BJ (cell line): ENCODE measurements around the gene NALCN. TPM values are rescaled to one million over a fixed set of nuclear protein-coding genes. Genes with fewer than 3 reads are reported as not detected.

Experiments used
- CTCF ChIA-PET: fragments of 350-600 bp; formaldehyde crosslinking; extraction: SDS; loops from one replicate; lab custom pipeline; 2021; ENCODE audit warnings: antibody characterized with exemption, inconsistent platforms; lab: Yijun Ruan, JAX
- POLR2A ChIA-PET: fragments of 300-600 bp; sonication (Branson Sonifier 250); formaldehyde crosslinking; extraction: SDS; loops from one replicate; lab custom pipeline; 2021; ENCODE audit warnings: antibody characterized with exemption; lab: Charles Lee
- DNase-seq: peaks from one replicate; pipeline ENCODE4 v3.0.0-alpha.2; 2011; ENCODE audit warnings: low read depth
- H3K27me3 ChIP-seq: 2 replicates; pipeline ENCODE4 v1.6.0; 2011; ENCODE audit warnings: low read length; ENCODE audit not compliant: control insufficient read depth, insufficient read depth
- H3K36me3 ChIP-seq: 2 replicates; pipeline ENCODE4 v1.5.1; 2011; ENCODE audit warnings: low read length; ENCODE audit not compliant: control insufficient read depth, insufficient read depth
- H3K4me3 ChIP-seq: 2 replicates; pipeline ENCODE4 v1.5.1; 2011; ENCODE audit warnings: low read depth, mild to moderate bottlenecking, control low read depth, low read length
- polyA plus RNA-seq: library from polyadenylated mRNA; depleted of rRNA; stranded (reverse); fragments of >200 nt; gene quantifications from 2 replicates; pipeline ENCODE4 v1.2.3, GENCODE V29; 2011
- TF ChIP-seq, protein P1 (sequence below): IDR thresholded peaks from 2 replicates; pipeline ENCODE4 v1.5.1; 2011; ENCODE audit warnings: low read depth, mild to moderate bottlenecking, control low read depth, inconsistent platforms, low read length, moderate library complexity; ENCODE audit not compliant: insufficient read depth

Gene NALCN
- polyA plus RNA-seq, 1 experiment: 2.9 TPM

DNA sequence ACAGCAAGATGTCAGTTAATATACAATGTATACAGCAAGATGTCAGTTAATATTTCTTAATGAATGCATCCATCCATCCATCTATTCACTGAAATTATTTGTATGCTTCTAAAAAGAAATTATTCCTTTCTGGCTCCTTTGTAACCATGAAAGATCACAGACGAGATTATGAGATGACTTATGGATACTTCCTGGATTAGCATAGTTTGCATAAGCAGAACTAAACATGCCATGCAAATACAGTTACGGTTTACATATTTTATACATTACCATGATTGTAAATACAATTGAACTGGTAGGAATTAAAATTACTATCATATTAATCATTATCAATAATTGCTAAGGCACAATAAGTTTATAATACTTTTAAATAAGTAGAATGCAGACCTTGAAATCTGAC is 32.7 kb downstream of the NALCN start:
- no peak for DNase-seq
- ChIA-PET POLR2A (no interaction called here), CTCF (no interaction called here)
- Histone ChIP-seq H3K4me3 (no peak overlapping the region), H3K36me3 (no peaks in the 10 kb centered on the region), H3K27me3 (no peaks in the 10 kb centered on the region)
- TF ChIP-seq, protein P1, sequence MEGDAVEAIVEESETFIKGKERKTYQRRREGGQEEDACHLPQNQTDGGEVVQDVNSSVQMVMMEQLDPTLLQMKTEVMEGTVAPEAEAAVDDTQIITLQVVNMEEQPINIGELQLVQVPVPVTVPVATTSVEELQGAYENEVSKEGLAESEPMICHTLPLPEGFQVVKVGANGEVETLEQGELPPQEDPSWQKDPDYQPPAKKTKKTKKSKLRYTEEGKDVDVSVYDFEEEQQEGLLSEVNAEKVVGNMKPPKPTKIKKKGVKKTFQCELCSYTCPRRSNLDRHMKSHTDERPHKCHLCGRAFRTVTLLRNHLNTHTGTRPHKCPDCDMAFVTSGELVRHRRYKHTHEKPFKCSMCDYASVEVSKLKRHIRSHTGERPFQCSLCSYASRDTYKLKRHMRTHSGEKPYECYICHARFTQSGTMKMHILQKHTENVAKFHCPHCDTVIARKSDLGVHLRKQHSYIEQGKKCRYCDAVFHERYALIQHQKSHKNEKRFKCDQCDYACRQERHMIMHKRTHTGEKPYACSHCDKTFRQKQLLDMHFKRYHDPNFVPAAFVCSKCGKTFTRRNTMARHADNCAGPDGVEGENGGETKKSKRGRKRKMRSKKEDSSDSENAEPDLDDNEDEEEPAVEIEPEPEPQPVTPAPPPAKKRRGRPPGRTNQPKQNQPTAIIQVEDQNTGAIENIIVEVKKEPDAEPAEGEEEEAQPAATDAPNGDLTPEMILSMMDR: no peak

GRCh38 chr13:101382701-101383100 is 33.6 kb downstream of the NALCN start:
- DNase-seq: no peak
- CTCF ChIA-PET: no interaction called here
- TF ChIP-seq, protein P1: no peak
- POLR2A ChIA-PET: interaction anchor here (0.7 kb wide), 1 partner anchor 90 kb away, joined by 4 read pairs; no protein-coding TSS in a partner anchor
- no peaks in the 10 kb centered on the region for H3K36me3 ChIP-seq
- H3K4me3 ChIP-seq: no peak overlapping the region
- H3K27me3 ChIP-seq: no peaks in the 10 kb centered on the region

DNA sequence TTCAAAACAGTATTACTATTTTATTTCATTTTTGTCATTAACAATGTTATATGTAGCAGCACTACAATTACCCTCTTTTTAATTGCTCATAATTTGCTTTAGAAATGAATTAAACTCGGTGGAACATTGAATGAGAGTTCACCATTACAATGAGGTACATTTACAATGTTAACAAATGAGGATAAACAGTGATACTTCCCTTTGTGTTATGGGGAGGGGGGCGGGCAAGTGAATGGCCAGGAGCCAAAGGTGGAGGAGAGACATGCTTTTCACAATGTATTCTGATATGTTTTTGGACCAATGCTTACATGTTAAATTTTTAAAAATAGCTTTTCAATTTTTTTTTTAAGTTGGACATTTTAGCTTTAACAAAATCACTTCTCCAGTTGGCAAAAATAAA is 34.2 kb downstream of the NALCN start:
- ChIA-PET POLR2A (interaction anchor here (0.7 kb wide), 1 partner anchor 89 kb away, joined by 4 read pairs; no protein-coding TSS in a partner anchor), CTCF (no interaction called here)
- H3K36me3 ChIP-seq: no peaks in the 10 kb centered on the region
- TF ChIP-seq, protein P1: no peak
- H3K27me3 ChIP-seq: no peaks in the 10 kb centered on the region
- no peak overlapping the region for H3K4me3 ChIP-seq
- DNase-seq: no peak

GRCh38 chr13:101360525-101360924 is 55.8 kb downstream of the NALCN start:
- H3K36me3 ChIP-seq: no peaks in the 10 kb centered on the region
- DNase-seq: no peak
- TF ChIP-seq, protein P1: no peak
- no peaks in the 10 kb centered on the region for H3K27me3 ChIP-seq
- no peak overlapping the region for H3K4me3 ChIP-seq
- ChIA-PET CTCF (no interaction called here), POLR2A (no interaction called here)

- no peaks in the 10 kb centered on the region for H3K27me3 ChIP-seq
- POLR2A ChIA-PET: no interaction called here
- TF ChIP-seq, protein P1: no peak
- no peak overlapping the region for H3K4me3 ChIP-seq
- DNase-seq: no peak
- CTCF ChIA-PET: no interaction called here
- no peaks in the 10 kb centered on the region for H3K36me3 ChIP-seq
These were observed 61.4 kb downstream of the NALCN start for GRCh38 chr13:101354895-101355294.
